Activated CD8-positive, alpha-beta memory T cell treated with anti-CD3 and anti-CD28 coated beads for 1 hour (primary cell): ENCODE measurements around the gene MARK4.
"Not testable (repeated sequence)": the region's sequence is repeated elsewhere in the genome, so short reads cannot be mapped to it uniquely, and the experiment has no call there.

ENCODE experiments used
- DNase-seq, 2 donors: peaks; one replicate each; pipeline ENCODE4 v3.0.0-alpha.2; 2020; ENCODE audit warnings: low read depth in 1 of 2; ENCODE audit errors: extremely low read depth in 1 of 2

The MARK4 gene

DNA sequence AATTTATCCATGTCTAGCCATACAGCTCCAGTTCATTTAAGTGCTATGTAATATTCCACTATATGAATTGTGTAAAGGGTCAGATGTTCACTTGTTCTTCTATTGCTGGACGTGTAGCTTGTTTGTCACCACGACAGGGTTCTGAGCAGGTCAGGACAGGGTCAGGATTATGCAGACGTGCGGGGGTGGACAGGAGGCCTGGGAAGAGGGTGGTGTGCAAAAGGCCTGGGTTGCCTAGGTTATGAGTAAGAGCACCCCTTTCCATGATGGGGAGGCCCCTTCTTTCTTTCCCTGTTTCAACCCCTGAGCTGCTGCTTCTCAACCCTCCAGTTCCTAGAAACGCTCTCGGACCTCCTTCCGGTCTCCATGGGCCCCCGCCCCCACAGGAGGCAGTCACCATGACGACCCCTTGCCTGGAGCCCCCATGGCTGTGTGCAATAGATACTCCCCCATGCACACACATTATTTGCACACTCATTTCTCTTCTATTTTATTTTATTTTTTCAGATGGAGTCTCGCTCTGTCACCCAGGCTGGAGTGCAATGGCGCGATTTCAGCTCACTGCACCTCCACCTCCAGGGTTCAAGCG lies 7.8 kb upstream of the MARK4 start:
- no peak for DNase-seq

- DNase-seq: no peak
Observed at GRCh38 chr19:45244133-45244794, 6.8 kb upstream of the MARK4 start.

DNA sequence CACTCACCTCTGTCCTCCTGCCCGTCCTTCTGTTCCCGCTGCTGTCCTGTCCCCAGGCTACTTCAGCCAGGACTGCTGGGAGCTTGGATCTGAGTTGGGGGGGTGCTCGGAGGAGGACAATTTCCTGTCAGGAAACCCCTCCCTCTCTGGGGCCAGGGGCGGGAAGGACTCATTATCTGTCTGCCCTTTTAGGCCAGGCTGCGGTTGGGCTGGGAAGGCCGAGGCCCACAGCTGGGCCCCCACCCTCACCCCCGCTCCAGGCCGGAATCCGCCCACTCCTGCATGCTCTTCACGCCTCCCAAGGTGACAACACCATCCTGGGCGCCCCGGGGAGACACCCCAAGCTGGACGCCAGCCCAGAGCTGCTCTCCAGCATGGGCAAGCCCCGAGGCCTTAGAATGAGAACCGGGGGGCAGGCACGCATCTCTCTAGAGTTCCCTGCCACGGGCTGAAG lies 5.7 kb upstream of the MARK4 start, which contains the start of gene EXOC3L2:
Gene EXOC3L2, minus strand, starts transcription at position 74 of the 454 bp plus-strand sequence. CDS start 6,362 bp downstream, outside the sequence.
- no peak for DNase-seq

DNA sequence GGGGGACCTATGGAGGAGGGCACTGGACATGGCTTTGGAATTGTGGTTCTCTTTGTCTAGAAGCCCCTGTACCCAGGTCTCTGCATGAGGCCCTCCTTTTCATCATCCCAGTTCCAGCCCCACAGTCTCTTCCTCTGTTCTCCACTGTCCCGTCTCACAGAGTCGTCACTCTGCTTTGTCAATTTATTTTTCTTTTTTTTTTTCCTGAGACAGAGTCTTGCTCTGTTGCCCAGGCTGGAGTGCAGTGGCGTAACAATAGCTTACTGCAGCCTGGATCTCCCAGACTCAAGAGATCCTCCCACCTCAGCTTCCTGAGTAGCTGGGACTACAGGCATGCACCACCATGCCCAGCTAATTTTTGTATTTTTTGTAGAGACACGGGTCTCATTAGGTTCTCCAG lies 5.2 kb upstream of the MARK4 start:
- no peak for DNase-seq

DNA sequence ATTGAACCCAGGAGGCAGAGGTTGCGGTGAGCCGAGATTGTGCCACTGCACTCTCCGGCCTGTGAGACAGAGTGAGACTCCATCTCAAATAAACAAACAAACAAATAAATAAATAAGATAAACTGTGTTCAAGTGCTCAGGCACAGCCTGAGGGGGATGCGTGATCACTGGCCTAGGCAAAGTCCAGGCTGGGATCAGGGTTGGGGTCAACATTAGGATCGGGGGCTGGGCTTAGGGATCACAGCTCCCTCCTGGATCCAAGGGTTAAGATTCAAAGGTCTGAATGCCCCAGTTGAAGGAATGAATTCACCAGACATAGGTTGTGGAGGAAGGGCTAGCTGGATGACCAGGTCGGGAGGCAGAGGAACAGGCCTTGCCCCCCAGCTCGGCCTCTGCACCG lies 3.9 kb upstream of the MARK4 start:
- no peak for DNase-seq

- DNase-seq: no peak
Observed at GRCh38 chr19:45249261-45250033, 1.6 kb upstream of the MARK4 start.

- no peak for DNase-seq
Observed at GRCh38 chr19:45250216-45250831, 747 bp upstream of the MARK4 start.

- no peak for DNase-seq
Observed at GRCh38 chr19:45251452-45252354, 632 bp downstream of the MARK4 start.

- no peak for DNase-seq
Observed at GRCh38 chr19:45253396-45254027, 2.4 kb downstream of the MARK4 start.

- DNase-seq: no peak
Observed at GRCh38 chr19:45254044-45254531, 3.0 kb downstream of the MARK4 start.

DNA sequence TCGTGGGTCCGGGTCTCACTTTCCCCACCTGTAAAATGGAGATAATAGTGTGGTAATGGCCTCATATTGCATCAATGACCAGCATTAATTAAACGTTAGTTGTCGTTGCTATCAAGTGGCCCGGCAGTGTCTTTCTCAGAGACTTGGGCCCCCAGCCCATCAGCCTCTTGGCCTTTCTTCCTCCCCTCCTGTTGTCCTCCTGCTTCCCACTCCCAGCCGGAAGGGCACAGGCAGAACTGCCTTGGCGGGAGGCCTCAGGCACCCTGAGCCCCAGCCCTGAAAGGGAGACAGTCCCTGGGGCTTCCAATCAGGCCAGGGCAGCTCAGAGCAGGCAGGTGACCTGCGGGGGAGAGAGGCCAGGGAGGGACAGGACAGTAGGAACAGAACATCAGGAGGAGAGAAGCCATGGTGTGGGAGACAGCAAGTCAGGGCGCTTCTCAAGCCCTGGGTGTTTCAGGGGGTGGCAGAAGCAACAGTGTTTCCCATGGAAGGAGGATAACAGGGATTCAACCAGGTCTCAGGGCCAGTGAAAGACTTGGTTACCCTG lies 4.6 kb downstream of the MARK4 start:
- no peak for DNase-seq

DNA sequence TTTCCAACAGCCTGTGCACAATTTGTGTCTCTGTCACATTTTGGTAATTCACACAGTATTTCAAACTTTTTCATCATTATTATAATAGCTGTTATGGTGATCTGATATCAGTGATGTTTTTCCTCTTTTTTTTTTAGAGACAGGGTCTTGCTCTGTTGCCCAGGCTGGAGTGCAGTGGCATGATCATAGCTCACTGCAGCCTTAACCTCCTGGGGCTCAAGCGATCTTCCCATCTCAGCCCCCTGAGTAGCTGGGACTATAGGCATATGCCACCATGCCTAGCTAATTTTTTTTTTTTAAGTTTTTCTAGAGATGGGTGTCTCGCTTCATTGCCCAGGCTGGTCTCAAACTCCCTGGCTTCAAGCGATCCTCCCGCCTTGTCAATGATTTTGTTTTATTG lies 5.8 kb downstream of the MARK4 start:
- DNase-seq: no peak

- no peak for DNase-seq
Observed at GRCh38 chr19:45258862-45259261, 7.8 kb downstream of the MARK4 start.

- no peak for DNase-seq
Observed at GRCh38 chr19:45262570-45262969, 11.5 kb downstream of the MARK4 start.

DNA sequence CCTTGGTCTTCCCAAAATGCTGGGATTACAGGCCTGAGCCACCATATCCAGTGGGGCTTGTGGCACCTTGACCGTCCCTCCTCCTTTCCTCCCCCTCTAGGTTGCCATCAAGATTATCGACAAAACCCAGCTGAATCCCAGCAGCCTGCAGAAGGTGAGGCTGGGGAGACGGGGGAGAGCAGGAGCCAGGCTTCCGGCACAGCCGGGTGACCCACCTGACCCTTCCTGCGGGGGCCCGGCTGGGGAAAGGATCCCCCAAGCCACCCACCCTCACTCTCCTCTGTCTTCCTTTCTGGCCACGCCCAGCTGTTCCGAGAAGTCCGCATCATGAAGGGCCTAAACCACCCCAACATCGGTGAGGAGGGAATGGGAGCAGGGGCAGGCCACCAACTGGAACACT lies 11.9 kb downstream of the MARK4 start:
- no peak for DNase-seq

- no peak for DNase-seq
Observed at GRCh38 chr19:45264781-45265317, 13.8 kb downstream of the MARK4 start.

DNA sequence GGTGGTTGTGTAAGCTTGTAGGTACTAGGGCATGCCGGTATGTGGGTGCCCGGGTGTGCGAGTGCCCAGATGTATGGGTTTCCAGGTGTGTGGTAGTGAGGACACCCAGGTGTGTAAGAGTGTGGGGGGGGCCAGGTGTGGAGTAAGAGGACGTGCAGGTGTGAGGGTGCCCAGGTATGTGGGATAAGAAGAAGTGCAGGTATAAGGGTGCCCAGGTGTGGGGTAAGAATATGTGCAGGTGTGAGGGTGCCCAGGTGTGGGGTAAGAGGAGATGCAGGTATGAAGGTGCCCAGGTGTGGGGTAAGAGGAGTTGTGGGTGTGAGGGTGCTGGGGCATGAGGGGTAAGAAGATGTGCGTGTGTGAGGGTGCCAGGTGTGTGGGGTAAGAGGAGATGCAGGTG lies 14.3 kb downstream of the MARK4 start:
- DNase-seq: no peak

DNA sequence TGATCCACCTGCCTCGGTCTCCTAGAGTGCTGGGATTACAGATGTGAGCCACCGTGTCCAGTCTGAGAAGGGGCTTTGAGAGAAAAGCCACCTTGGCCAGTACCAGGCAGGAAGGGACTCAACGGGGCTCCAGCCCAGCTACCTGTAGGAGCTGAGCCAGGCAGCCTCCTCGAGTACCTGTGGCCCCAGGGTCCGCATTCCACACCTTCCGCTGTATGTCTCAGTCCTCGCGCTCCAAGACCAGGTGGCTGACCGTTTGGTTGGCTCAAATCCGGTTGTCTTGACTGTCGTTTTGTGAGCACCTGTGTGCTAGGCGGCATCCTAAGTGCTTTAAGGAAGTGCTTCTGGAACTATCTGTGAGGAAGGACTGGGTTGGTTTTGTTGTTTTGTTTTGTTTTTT lies 16.2 kb downstream of the MARK4 start:
- no peak for DNase-seq

GRCh38 chr19:45269939-45270338 lies 18.9 kb downstream of the MARK4 start:
- not testable (repeated sequence) for DNase-seq
